ENCODE measurements around the gene PCDHGC4.

Gene PCDHGC4

DNA sequence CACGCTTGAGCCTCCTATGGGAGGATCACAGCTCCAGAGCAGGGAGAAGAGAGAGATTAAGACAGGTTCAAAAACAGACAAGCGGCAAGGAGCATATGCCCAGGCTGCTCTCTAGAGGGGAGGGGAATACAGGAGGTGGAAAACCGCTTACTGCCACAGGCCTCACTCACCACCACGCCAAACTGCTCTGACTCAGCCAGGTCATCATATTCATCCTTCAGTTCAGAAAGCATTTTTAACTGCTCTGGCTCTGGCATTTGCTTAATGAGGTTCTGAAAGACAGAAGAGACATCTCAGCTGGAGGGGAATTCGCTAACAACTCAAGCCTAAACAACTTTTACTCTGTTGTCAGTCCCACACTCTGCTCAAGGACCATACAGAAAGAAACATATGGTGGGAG is 44.2 kb downstream of the PCDHGC4 start:
- DNase-seq (ENCODE audit: low read depth in 2 of 2) = no peak

GRCh38 chr5:141529873-141530272 is 45.0 kb downstream of the PCDHGC4 start:
- DNase-seq (ENCODE audit: low read depth in 2 of 2) = no peak

GRCh38 chr5:141532726-141533125 is 47.9 kb downstream of the PCDHGC4 start:
- no peak for DNase-seq (ENCODE audit: low read depth in 2 of 2)

GRCh38 chr5:141533897-141534296 is 49.1 kb downstream of the PCDHGC4 start:
- DNase-seq (ENCODE audit: low read depth in 2 of 2) = no peak

DNA sequence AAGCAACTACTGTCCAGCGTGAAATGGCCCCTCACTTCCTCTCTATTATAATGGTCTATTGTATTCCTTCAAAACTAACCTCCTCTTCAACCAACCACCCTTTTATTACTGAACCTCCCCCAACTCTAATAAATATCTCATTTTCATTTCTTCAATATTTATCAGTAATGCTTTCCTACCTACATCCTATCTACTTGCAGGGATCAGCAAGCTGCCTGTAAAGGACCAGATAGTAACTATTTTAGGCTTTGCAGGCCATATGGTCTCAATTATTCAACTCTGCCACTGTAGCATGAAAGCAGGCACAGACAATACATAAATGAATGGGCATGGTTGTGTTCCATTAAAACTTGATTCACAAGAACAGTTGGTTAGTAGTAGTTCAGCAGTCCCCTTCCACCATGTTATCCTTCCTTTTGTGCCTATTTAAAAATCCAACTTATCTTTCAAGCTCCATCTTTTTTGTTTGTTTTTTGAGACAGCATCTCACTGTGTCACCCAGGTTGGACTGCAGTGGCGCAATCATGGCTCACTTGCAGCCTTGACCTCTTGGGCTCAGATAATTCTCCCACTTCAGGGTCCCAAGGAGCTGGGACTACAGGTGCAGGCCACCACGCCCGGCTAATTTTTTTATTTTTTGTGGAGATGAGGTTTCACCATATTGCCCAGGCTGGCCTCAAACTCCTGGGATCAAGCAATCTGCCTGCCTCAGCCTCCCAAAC is 49.8 kb downstream of the PCDHGC4 start:
- DNase-seq (ENCODE audit: low read depth in 2 of 2) = no peak

All from stimulated activated CD4-positive, alpha-beta T cell treated with anti-CD3 and anti-CD28 coated beads, Interleukin-15, amount 100 ng/mL, for 48 hours (primary cell).